H9 (cell line): ENCODE results near the gene ORC1. TPM values are rescaled to one million over a fixed set of nuclear protein-coding genes. Genes with fewer than 3 reads are reported as not detected.

Experiments used
- DNase-seq: peaks from one replicate; pipeline ENCODE4 v3.0.0-alpha.2; 2017
- H2AFZ ChIP-seq: one replicate; pipeline ENCODE4 v1.6.1; 2013; ENCODE audit warnings: mild to moderate bottlenecking, low read length, control low read depth, moderate library complexity
- H2AK5ac ChIP-seq: 2 replicates; pipeline ENCODE4 v1.6.1; 2013; ENCODE audit warnings: low read length, control low read depth, mixed read lengths; ENCODE audit not compliant: insufficient read length
- H2BK120ac ChIP-seq: one replicate; pipeline ENCODE4 v1.6.1; 2013; ENCODE audit warnings: low read depth, mild to moderate bottlenecking, low read length, control low read depth, inconsistent platforms; ENCODE audit not compliant: poor library complexity, severe bottlenecking
- H2BK12ac ChIP-seq: 2 replicates; pipeline ENCODE4 v1.6.1; 2013; ENCODE audit warnings: low read length, control low read depth, mixed read lengths, low read depth; ENCODE audit not compliant: insufficient read length
- H2BK15ac ChIP-seq: 2 replicates; pipeline ENCODE4 v1.6.1; 2013; ENCODE audit warnings: low read depth, low read length, control low read depth
- H2BK20ac ChIP-seq: one replicate; pipeline ENCODE4 v1.6.1; 2013; ENCODE audit warnings: low read depth, mild to moderate bottlenecking, low read length, control low read depth, inconsistent platforms; ENCODE audit not compliant: poor library complexity, severe bottlenecking
- H2BK5ac ChIP-seq: 2 replicates; pipeline ENCODE4 v1.6.1; 2013; ENCODE audit warnings: low read length, control low read depth, mixed read lengths; ENCODE audit not compliant: insufficient read length
- H3K14ac ChIP-seq: 2 replicates; pipeline ENCODE4 v1.6.1; 2013; ENCODE audit warnings: low read length, control low read depth; ENCODE audit not compliant: insufficient read depth
- H3K18ac ChIP-seq: 2 replicates; pipeline ENCODE4 v1.6.1; 2013; ENCODE audit warnings: low read depth, mild to moderate bottlenecking, mixed read lengths, low read length, control low read depth; ENCODE audit not compliant: insufficient read length
- H3K23ac ChIP-seq: 2 replicates; pipeline ENCODE4 v1.6.1; 2013; ENCODE audit warnings: low read length, control low read depth, mixed read lengths, low read depth; ENCODE audit not compliant: insufficient read length
- H3K23me2 ChIP-seq: 2 replicates; pipeline ENCODE4 v1.6.1; 2013; ENCODE audit warnings: low read depth, mild to moderate bottlenecking, mixed read lengths, low read length, control low read depth; ENCODE audit not compliant: insufficient read length, poor library complexity, severe bottlenecking
- H3K27ac ChIP-seq: 2 replicates; pipeline ENCODE4 v1.5.1; 2013; ENCODE audit warnings: low read length, control low read depth, mixed read lengths, low read depth; ENCODE audit not compliant: insufficient read length
- H3K27me3 ChIP-seq: 2 replicates; pipeline ENCODE4 v1.6.1; 2013; ENCODE audit warnings: low read length, control low read depth, inconsistent platforms; ENCODE audit not compliant: insufficient read depth
- H3K4ac ChIP-seq: 2 replicates; pipeline ENCODE4 v1.6.1; 2013; ENCODE audit warnings: low read depth, mild to moderate bottlenecking, control low read depth, inconsistent platforms, low read length, moderate library complexity
- H3K4me1 ChIP-seq: 2 replicates; pipeline ENCODE4 v1.6.1; 2013; ENCODE audit warnings: low read length, control low read depth, inconsistent platforms; ENCODE audit not compliant: insufficient read depth
- H3K4me2 ChIP-seq: 2 replicates; pipeline ENCODE4 v1.6.1; 2013; ENCODE audit warnings: low read length, control low read depth, mixed read lengths; ENCODE audit not compliant: insufficient read length, insufficient read depth
- H3K56ac ChIP-seq: 2 replicates; pipeline ENCODE4 v1.6.1; 2013; ENCODE audit warnings: low read depth, mild to moderate bottlenecking, mixed read lengths, low read length, control low read depth; ENCODE audit not compliant: insufficient read length
- H3K79me1 ChIP-seq: 2 replicates; pipeline ENCODE4 v1.6.1; 2013; ENCODE audit warnings: low read depth, mild to moderate bottlenecking, moderate library complexity, low read length, control low read depth, inconsistent platforms; ENCODE audit not compliant: insufficient read depth, poor library complexity, severe bottlenecking
- H3K79me2 ChIP-seq: 2 replicates; pipeline ENCODE4 v1.6.1; 2013; ENCODE audit warnings: low read length, control low read depth, inconsistent platforms; ENCODE audit not compliant: insufficient read depth
- H3K9ac ChIP-seq: 2 replicates; pipeline ENCODE4 v1.6.1; 2013; ENCODE audit warnings: low read length, control low read depth, mixed read lengths; ENCODE audit not compliant: insufficient read length; ENCODE audit errors: extremely low read depth
- H3K9me3 ChIP-seq: one replicate; pipeline ENCODE4 v1.6.1; 2013; ENCODE audit warnings: low read depth, low read length, inconsistent platforms; ENCODE audit not compliant: control insufficient read depth
- H3T11ph ChIP-seq: one replicate; pipeline ENCODE4 v1.6.1; 2013; ENCODE audit warnings: mild to moderate bottlenecking, low read length, control low read depth, inconsistent platforms
- H4K20me1 ChIP-seq: one replicate; pipeline ENCODE4 v1.6.1; 2013; ENCODE audit not compliant: control insufficient read depth, insufficient read length, insufficient read depth
- H4K5ac ChIP-seq: 2 replicates; pipeline ENCODE4 v1.6.1; 2013; ENCODE audit warnings: low read depth, mild to moderate bottlenecking, mixed read lengths, low read length, control low read depth; ENCODE audit not compliant: insufficient read length
- H4K8ac ChIP-seq: replicated peaks from 2 replicates; pipeline ENCODE4 v1.6.1; 2013; ENCODE audit warnings: low read length, control low read depth, mixed read lengths, low read depth; ENCODE audit not compliant: insufficient read length
- H4K91ac ChIP-seq: 2 replicates; pipeline ENCODE4 v1.6.1; 2013; ENCODE audit warnings: low read depth, mild to moderate bottlenecking, moderate library complexity, mixed read lengths, low read length, control low read depth; ENCODE audit not compliant: insufficient read length
- H3K27ac Mint-ChIP-seq, 3 experiments: 2 replicates in 2 of 3; 3 replicates in 1 of 3; pipeline ENCODE4 v1.8.0; 2020 to 2021; ENCODE audit warnings: mixed read lengths in 3 of 3, mild to moderate bottlenecking in 1 of 3, moderate library complexity in 1 of 3
- H3K27me3 Mint-ChIP-seq: 2 replicates; pipeline ENCODE4 v1.8.0; 2021; ENCODE audit warnings: low read depth, mild to moderate bottlenecking, moderate library complexity, mixed read lengths
- H3K36me3 Mint-ChIP-seq, 3 experiments: 2 replicates in 2 of 3; 3 replicates in 1 of 3; pipeline ENCODE4 v1.8.0; 2020 to 2021; ENCODE audit warnings: low read depth in 3 of 3, mixed read lengths in 3 of 3; ENCODE audit not compliant: insufficient read depth in 1 of 3
- H3K4me1 Mint-ChIP-seq, 2 experiments: 2 replicates each; pipeline ENCODE4 v1.8.0; 2020; ENCODE audit warnings: mixed read lengths in 2 of 2
- H3K4me3 Mint-ChIP-seq, 2 experiments: 2 replicates in 1 of 2; 3 replicates in 1 of 2; pipeline ENCODE4 v1.8.0; 2020 to 2021; ENCODE audit warnings: mild to moderate bottlenecking in 2 of 2, mixed read lengths in 2 of 2, moderate library complexity in 1 of 2
- H3K9me3 Mint-ChIP-seq, 2 experiments: 2 replicates in 1 of 2; 3 replicates in 1 of 2; pipeline ENCODE4 v1.8.0; 2020; ENCODE audit warnings: mild to moderate bottlenecking in 2 of 2, mixed read lengths in 2 of 2, moderate library complexity in 1 of 2
- WGBS: extraction: QIAGEN DNeasy Blood & Tissue Kit; methylation state at CpG from one replicate; pipeline ENCODE4 v1.1.7; 2013; ENCODE audit warnings: missing lambda C conversion rate, low lambda C conversion rate, mixed read lengths; ENCODE audit not compliant: insufficient read length; ENCODE audit errors: extremely low coverage; 5-methylcytosine and 5-hydroxymethylcytosine counted together
- total RNA-seq: library from RNA; stranded (reverse); gene quantifications from 2 replicates; pipeline ENCODE4 v1.2.1, GENCODE V29; 2021
- TF ChIP-seq, protein P1 (sequence below): fragments of 200-600 bp; sonication (generic); conservative IDR thresholded peaks from 3 replicates; pipeline ENCODE4 v1.8.0; 2021; ENCODE audit warnings: antibody characterized with exemption, mild to moderate bottlenecking

ORC1 gene
- total RNA-seq, 1 experiment from 2014 or later, result 46.4 TPM

DNA sequence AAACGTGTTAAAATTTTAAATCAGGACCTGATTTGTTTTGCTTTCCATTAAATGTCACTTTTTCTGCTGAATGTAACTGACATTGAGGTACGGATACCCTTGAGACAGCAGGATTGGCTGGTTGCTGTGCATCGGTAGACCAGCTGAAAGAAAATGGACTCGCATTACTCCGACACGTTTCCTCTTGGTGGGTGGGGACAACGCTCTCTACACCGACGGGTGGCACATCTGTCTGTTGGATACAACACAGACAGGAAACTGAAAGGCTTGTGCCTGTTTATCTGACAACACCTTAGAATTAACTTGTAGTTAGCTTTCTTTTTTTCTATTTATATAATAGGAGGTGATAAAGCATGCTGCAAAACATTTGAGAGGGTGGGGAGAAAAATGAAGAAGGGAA, 19.5 kb upstream of the ORC1 start:
- Histone ChIP-seq H3K79me2 (no peaks in the 10 kb centered on the region), H2BK5ac (no peak overlapping the region), H2BK20ac (no peak overlapping the region), H3K9ac (no peak overlapping the region), H3K4me2 (no peak overlapping the region), H2AK5ac (no peak overlapping the region), H2BK15ac (no peak overlapping the region), H3T11ph (no peak overlapping the region), H3K79me1 (no peaks in the 10 kb centered on the region), H3K9me3 (no peaks in the 10 kb centered on the region), H4K8ac (no peak overlapping the region), H3K14ac (no peak overlapping the region), H4K5ac (no peak overlapping the region), H2BK120ac (no peak overlapping the region), H3K27ac (no peak overlapping the region), H4K91ac (no peak overlapping the region), H2BK12ac (no peak overlapping the region), H3K4ac (no peak overlapping the region), H3K4me1 (no peaks in the 10 kb centered on the region), H2AFZ (no peak overlapping the region), H3K23ac (no peak overlapping the region), H3K27me3 (no peaks in the 10 kb centered on the region), H3K18ac (no peak overlapping the region), H4K20me1 (no peaks in the 10 kb centered on the region), H3K23me2 (no peaks in the 10 kb centered on the region), H3K56ac (no peak overlapping the region)
- no peak overlapping the region for H3K4me3 Mint-ChIP-seq
- H3K4me1 Mint-ChIP-seq, result peaks cover 7% of the 10 kb centered on the region in 2 experiments; a peak in 3 of 4 replicates
- WGBS, result no CpG with 5 or more reads among the region's 9 CpGs
- no peaks in the 10 kb centered on the region for H3K9me3 Mint-ChIP-seq
- peaks cover 11 to 49% (median 28%) of the 10 kb centered on the region in 3 experiments; a peak in 6 of 7 replicates for H3K36me3 Mint-ChIP-seq
- no peak for DNase-seq
- peak overlapping the region in 1 of 3 experiments; percentile 16; a peak in 1 of 7 replicates for H3K27ac Mint-ChIP-seq
- H3K27me3 Mint-ChIP-seq, result no peaks in the 10 kb centered on the region; the same call in 1 of the 2 replicates
- TF ChIP-seq, protein P1, sequence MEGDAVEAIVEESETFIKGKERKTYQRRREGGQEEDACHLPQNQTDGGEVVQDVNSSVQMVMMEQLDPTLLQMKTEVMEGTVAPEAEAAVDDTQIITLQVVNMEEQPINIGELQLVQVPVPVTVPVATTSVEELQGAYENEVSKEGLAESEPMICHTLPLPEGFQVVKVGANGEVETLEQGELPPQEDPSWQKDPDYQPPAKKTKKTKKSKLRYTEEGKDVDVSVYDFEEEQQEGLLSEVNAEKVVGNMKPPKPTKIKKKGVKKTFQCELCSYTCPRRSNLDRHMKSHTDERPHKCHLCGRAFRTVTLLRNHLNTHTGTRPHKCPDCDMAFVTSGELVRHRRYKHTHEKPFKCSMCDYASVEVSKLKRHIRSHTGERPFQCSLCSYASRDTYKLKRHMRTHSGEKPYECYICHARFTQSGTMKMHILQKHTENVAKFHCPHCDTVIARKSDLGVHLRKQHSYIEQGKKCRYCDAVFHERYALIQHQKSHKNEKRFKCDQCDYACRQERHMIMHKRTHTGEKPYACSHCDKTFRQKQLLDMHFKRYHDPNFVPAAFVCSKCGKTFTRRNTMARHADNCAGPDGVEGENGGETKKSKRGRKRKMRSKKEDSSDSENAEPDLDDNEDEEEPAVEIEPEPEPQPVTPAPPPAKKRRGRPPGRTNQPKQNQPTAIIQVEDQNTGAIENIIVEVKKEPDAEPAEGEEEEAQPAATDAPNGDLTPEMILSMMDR, result no peak
